ENCODE data around the gene APLNR. TPM values are rescaled to one million over a fixed set of nuclear protein-coding genes. Genes with fewer than 3 reads are reported as not detected.

The APLNR gene
- total and polyA plus RNA-seq, 4 donors: 3.2 to 39.4 (median 4.0) TPM

DNA sequence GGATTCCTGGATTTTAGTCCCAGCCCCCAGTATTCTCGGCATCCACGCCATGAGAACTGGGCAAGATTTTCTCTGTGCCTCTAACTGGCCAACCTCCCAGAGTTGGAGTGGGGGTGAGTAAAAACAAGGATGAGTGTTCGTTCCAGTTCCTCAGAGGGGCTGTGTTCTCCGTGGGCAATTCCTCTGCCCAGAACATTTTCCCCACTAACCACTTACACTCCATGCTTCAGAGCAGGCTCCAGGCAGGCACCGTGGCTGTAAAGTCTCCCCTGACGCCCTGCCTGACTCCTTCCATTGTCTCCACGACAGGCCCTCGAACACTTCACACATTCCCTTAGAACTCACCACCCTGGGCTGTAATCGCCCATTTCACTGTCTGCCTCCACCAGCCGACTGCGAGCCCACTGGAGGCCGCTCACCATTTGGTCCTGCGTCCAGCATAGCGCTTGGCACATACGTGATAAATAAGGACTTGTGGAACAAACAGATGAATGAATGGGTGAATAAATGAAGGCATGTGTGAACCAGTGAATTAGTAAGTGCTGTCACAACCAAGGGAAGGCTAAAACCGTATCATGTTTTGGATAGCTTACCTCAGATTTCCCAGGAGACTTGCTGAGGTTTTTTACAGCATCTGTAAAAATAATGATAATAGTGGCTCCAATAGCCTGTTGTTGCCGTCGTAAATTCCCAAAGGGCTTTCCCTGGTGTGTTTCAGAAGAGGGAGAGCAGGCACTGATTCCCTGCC is 6.1 kb downstream of the APLNR start:
- Histone ChIP-seq H3K9me3 (ENCODE audit: control insufficient read depth in 4 of 4, low read length in 3 of 4) (no peaks in the 10 kb centered on the region), H3K27me3 (ENCODE audit: control insufficient read depth in 4 of 4, insufficient read depth in 4 of 4, low read length in 3 of 4) (peaks cover 0 to 7% (median 2%) of the 10 kb centered on the region in 4 donors), H3K4me3 (ENCODE audit: low read depth in 1 of 3, low read length in 3 of 3) (no peak overlapping the region), H3K4me1 (ENCODE audit: control insufficient read depth in 4 of 4, insufficient read depth in 4 of 4, low read length in 3 of 4) (peaks cover 0 to 3% (median under 1%) of the 10 kb centered on the region in 4 donors), H3K36me3 (ENCODE audit: control insufficient read depth in 4 of 4, insufficient read depth in 3 of 4, low read depth in 1 of 4, low read length in 3 of 4) (no peaks in the 10 kb centered on the region), H3K27ac (ENCODE audit: low read depth in 1 of 2, low read length in 2 of 2) (no peak overlapping the region), H3K9ac (ENCODE audit: low read depth in 1 of 2, low read length in 2 of 2) (no peak overlapping the region)
- WGBS: 44% methylated on average over 18 of the region's 18 CpGs
- DNase-seq (ENCODE audit: low spot score): no peak
- no peak for TF ChIP-seq REST (IDR thresholded peaks at IDR 0.05)
- TF ChIP-seq NR2F2 (IDR thresholded peaks at IDR 0.05): no peak
- no peak for TF ChIP-seq FOXA2 (IDR thresholded peaks at IDR 0.05)

- TF ChIP-seq FOXA2 (IDR thresholded peaks at IDR 0.05) (no peak), TAF1 (conservative IDR thresholded peaks at IDR 0.05) (no peak), YY1 (IDR thresholded peaks at IDR 0.05) (no peak), MAX (IDR thresholded peaks at IDR 0.05) (no peak), JUND (IDR thresholded peaks at IDR 0.05) (no peak), REST (IDR thresholded peaks at IDR 0.05) (no peak), RXRA (IDR thresholded peaks at IDR 0.05) (no peak), ATF3 (IDR thresholded peaks at IDR 0.05) (no peak), HNF4G (IDR thresholded peaks at IDR 0.05) (no peak)
- TF ChIP-seq, protein P1, sequence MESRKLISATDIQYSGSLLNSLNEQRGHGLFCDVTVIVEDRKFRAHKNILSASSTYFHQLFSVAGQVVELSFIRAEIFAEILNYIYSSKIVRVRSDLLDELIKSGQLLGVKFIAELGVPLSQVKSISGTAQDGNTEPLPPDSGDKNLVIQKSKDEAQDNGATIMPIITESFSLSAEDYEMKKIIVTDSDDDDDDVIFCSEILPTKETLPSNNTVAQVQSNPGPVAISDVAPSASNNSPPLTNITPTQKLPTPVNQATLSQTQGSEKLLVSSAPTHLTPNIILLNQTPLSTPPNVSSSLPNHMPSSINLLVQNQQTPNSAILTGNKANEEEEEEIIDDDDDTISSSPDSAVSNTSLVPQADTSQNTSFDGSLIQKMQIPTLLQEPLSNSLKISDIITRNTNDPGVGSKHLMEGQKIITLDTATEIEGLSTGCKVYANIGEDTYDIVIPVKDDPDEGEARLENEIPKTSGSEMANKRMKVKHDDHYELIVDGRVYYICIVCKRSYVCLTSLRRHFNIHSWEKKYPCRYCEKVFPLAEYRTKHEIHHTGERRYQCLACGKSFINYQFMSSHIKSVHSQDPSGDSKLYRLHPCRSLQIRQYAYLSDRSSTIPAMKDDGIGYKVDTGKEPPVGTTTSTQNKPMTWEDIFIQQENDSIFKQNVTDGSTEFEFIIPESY (IDR thresholded peaks at IDR 0.05): no peak
- DNase-seq (ENCODE audit: low spot score): no peak
- H3K27me3 ChIP-seq (ENCODE audit: control insufficient read depth in 4 of 4, insufficient read depth in 4 of 4, low read length in 3 of 4): peaks cover 0 to 7% (median 2%) of the 10 kb centered on the region in 4 donors
- WGBS: 59% methylated on average over 5 of the region's 5 CpGs
- no peak overlapping the region for H3K9ac ChIP-seq (ENCODE audit: low read depth in 1 of 2, low read length in 2 of 2)
- no peak overlapping the region for H3K27ac ChIP-seq (ENCODE audit: low read depth in 1 of 2, low read length in 2 of 2)
- peaks cover 0 to 3% (median under 1%) of the 10 kb centered on the region in 4 donors for H3K4me1 ChIP-seq (ENCODE audit: control insufficient read depth in 4 of 4, insufficient read depth in 4 of 4, low read length in 3 of 4)
- H3K4me3 ChIP-seq (ENCODE audit: low read depth in 1 of 3, low read length in 3 of 3): no peak overlapping the region
- no peaks in the 10 kb centered on the region for H3K36me3 ChIP-seq (ENCODE audit: control insufficient read depth in 4 of 4, insufficient read depth in 3 of 4, low read depth in 1 of 4, low read length in 3 of 4)
- no peaks in the 10 kb centered on the region for H3K9me3 ChIP-seq (ENCODE audit: control insufficient read depth in 4 of 4, low read length in 3 of 4)
Measured at GRCh38 chr11:57230316-57230715, 6.7 kb downstream of the APLNR start.

All from liver (tissue), 9 donors.